ENCODE data around the gene TCF4.

The TCF4 gene

DNA sequence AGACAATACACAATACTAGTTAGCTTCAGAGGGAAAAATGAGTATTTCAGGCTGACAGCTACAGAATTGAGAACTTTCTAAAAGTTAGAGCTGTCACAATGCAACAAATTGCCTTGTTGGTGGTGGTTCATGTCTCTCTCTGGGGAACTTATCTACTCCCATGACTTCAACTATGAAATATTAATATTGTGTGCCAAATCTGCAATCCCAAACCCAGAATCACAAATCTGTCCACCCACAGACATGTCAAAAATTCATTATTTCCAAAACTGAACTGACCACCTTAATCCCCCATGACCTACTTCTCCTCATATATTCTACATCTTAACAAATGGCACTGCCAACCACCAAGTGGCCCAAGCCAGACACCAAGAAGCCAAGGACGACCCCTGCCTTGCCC is 143.5 kb downstream of the TCF4 start:
- no peak for DNase-seq (ENCODE audit: low read depth in 2 of 2)

DNA sequence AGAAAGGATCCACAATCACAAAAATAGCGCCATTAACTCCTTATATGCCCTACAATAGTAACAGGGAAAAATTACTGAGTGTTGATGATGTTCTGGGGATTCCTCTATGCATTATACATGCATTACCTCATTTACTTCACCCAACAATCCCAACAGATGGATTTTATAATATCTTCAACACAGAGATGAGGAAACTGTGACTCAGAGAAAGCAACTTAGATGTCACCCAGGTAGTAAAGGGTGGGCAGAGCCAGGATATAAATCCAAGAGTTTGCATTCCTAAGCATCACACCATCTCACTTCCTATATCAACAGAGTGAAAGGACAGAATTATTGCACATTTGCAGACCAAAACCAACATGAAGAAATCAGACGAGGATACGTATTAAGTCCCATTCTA is 144.2 kb downstream of the TCF4 start:
- no peak for DNase-seq (ENCODE audit: low read depth in 2 of 2)

- no peak for DNase-seq (ENCODE audit: low read depth in 2 of 2)
Observed at GRCh38 chr18:55442561-55442960, 145.4 kb downstream of the TCF4 start.

DNA sequence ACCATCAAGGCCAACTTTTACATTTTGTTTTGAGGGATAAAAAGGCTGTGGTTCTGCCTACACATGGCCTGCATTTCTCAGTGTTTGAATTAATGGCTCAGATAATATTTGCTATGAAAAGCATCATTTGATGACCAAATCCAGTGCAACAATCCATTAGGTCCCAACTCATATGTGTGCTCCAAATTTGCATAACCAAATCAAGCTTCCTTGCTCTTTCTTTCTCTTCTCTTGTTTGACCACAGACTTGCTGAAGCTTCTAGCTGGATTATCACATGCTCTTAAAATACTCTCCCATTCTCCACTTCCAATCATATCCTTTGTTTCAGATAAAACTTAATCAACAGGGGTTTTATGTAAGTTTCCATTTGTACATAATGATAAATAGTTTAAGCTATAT is 147.0 kb downstream of the TCF4 start:
- no peak for DNase-seq (ENCODE audit: low read depth in 2 of 2)

GRCh38 chr18:55439056-55439455 is 148.9 kb downstream of the TCF4 start:
- DNase-seq (ENCODE audit: low read depth in 2 of 2) = no peak

DNA sequence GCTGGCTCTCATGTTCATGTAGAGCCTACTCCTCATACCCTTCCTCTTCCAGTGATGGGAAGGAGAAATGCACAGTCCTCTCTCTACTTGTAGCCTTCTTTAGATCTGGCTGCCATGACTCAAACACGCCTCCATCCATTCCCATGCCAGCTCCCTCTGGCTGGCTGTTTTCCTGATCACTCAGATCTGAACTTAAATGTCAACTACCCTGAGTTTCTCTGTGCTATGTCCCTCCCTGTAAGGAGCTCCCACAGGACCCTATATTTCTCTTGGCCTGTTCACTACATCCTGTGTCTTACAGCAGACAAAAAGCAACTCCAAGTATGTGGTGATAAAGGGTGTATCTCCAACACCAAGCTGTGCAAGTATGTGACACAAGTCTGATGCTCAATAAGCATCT is 152.4 kb downstream of the TCF4 start:
- DNase-seq (ENCODE audit: low read depth in 2 of 2) = no peak

- no peak for DNase-seq (ENCODE audit: low read depth in 2 of 2)
Observed at GRCh38 chr18:55433648-55434047, 154.3 kb downstream of the TCF4 start.

GRCh38 chr18:55433140-55433539 is 154.9 kb downstream of the TCF4 start:
- no peak for DNase-seq (ENCODE audit: low read depth in 2 of 2)

DNA sequence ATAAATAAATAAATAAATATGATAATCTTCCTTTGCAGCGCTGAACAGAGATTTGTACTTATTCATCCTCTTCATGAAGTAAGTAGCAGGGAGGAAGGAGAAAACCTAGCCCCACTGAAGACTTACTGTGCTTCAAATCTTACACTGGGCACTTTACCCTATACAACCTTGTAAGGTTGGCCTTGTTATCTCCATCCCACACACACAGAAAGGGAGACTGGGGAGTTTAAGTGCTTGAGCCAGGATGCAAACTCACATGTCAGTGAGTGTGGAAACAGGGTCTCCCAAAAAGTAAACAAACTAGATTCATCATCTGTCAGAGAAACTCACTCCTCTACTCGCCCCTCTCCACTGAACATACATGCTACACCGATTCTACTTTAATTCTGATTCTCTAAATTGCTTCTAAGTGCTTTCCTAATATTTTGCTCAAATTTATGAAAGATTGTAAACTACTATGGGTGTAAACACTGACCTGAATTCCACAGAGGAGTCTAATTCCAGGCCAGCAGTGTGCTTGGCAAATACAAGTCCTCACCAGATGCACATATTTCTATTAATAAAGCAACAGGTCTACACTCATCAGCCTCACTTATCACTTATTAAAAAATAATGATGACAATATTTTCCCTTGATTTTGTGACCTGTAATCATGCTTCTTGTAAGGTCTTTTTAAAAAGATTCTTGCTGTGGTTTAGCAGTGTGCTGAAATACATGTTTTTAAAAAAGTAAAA is 155.5 kb downstream of the TCF4 start:
- no peak for DNase-seq (ENCODE audit: low read depth in 2 of 2)

DNA sequence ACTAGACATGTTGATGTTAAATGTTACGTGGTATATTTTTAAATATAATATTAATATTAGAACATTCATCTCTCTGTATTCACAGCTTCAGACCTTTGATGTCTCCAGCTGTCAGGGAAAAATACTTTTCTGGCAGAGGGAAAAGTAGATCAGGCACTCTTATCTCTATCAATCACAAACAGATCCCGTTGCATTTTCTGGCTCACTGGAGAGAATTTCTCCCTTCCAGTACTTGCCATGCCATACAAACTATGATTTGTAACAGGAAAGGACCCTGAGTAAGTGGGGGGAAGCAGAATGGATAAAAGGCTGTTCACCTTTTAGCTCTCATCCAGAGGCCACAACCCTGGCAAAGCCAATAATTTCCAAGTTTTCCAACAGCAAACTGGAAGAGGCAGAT is 158.0 kb downstream of the TCF4 start:
- DNase-seq (ENCODE audit: low read depth in 2 of 2) = no peak

- no peak for DNase-seq (ENCODE audit: low read depth in 2 of 2)
Observed at GRCh38 chr18:55427951-55428350, 160.0 kb downstream of the TCF4 start.

DNA sequence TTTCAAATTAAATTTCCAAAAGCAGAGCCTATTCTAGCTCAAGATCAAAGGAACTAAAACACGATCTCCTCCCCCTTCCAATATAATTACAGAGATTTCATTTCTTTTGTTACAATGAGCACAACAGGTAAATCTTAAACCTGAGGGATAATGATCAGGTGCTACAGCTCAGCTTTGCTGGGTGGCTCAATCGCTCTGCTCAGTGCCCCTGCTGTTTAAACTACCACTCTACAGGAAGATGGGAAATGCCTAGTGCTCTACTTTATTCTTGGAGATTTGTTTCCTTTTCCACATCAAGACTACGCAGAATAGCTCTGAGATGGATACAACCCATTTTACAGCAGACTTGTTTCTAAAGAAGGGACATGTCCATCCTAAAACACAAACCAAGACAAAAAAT is 162.3 kb downstream of the TCF4 start:
- no peak for DNase-seq (ENCODE audit: low read depth in 2 of 2)

- no peak for DNase-seq (ENCODE audit: low read depth in 2 of 2)
Observed at GRCh38 chr18:55422456-55423180, 165.4 kb downstream of the TCF4 start.

DNA sequence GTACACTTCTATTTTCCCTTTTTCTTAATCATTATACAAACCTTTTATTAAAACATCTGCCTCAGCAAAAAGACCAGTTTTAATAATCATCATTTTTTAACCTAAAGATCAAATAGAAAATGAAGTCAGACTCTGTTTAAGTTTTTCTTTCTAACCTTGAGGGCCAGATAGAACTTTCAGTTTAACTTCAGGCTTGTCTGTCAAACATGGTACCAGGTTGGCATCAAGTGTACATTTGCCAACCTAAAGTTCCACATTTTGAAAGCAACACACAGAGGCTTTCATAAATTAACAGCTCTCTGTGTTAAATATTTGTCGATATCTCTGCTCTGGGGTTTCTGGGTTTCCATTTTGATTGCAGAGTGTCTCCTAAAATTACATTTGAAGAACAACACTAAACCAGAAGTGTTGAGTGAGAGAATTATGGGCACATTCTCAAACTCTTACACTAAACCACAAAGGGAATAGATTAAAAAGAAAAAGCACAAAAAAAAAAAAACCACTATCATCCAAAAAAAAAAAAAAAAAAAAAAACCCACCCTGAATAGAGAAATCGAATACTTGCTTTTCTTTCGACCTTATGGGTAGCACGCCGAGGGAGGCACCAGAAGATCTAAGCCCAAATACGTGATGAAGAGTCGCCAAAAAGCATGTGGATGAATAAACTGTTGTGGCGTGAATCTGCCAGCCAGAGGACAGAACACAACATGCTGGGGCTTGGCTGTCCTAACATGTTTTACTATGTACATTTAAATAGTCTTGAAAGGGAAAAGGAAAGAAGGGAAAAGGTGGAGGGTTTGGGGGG is 166.2 kb downstream of the TCF4 start:
- DNase-seq (ENCODE audit: low read depth in 2 of 2) = no peak

GRCh38 chr18:55421308-55421614 is 166.7 kb downstream of the TCF4 start:
- no peak for DNase-seq (ENCODE audit: low read depth in 2 of 2)

- no peak for DNase-seq (ENCODE audit: low read depth in 2 of 2)
Observed at GRCh38 chr18:55420665-55421307, 167.2 kb downstream of the TCF4 start.

GRCh38 chr18:55419947-55420664 is 167.9 kb downstream of the TCF4 start:
- no peak for DNase-seq (ENCODE audit: low read depth in 2 of 2)

GRCh38 chr18:55419132-55419946 is 168.7 kb downstream of the TCF4 start:
- DNase-seq (ENCODE audit: low read depth in 2 of 2) = no peak

DNA sequence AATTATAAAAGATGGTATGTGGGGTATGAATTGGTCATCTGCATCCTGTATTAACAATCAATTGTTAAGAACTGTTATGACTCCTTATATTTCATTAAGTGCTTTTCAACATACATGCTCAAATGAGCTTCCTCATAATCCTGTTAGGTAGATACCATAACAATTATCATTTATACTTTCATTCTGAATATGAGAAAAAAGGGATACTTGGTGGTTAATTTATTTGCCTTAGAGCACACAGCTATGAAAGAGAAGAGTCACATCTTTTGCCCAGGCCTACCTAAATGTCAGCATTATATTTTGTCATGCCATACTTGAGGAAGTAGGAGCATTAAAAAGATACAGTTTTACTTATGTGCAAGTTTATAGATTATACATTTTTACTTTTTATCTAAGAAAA is 169.6 kb downstream of the TCF4 start:
- DNase-seq (ENCODE audit: low read depth in 2 of 2) = no peak

- DNase-seq (ENCODE audit: low read depth in 2 of 2) = no peak
Observed at GRCh38 chr18:55416791-55417190, 171.2 kb downstream of the TCF4 start.

Measured in stimulated activated CD8-positive, alpha-beta memory T cell treated with anti-CD3 and anti-CD28 coated beads, Interleukin-7, amount 100 ng/mL, for 1 hour (primary cell).